ENCODE results near the gene SLC44A2. TPM values are rescaled to one million over a fixed set of nuclear protein-coding genes. Genes with fewer than 3 reads are reported as not detected.

SLC44A2 gene
- total RNA-seq, 1 donor from 2014 or later: 100 TPM

- DNase-seq (ENCODE audit: low read depth): no peak
Observed at GRCh38 chr19:10615429-10616023, 9.8 kb upstream of the SLC44A2 start.

- DNase-seq (ENCODE audit: low read depth): peak; percentile 71
Observed at GRCh38 chr19:10617409-10618121, 7.8 kb upstream of the SLC44A2 start.

- no peak for DNase-seq (ENCODE audit: low read depth)
Observed at GRCh38 chr19:10618846-10619245, 6.5 kb upstream of the SLC44A2 start.

- no peak for DNase-seq (ENCODE audit: low read depth)
Observed at GRCh38 chr19:10620786-10621185, 4.6 kb upstream of the SLC44A2 start.

GRCh38 chr19:10621966-10622365, 3.4 kb upstream of the SLC44A2 start:
- DNase-seq (ENCODE audit: low read depth): no peak

- peak; percentile 9 for DNase-seq (ENCODE audit: low read depth)
Observed at GRCh38 chr19:10624585-10624984, 768 bp upstream of the SLC44A2 start.

GRCh38 chr19:10625762-10626138, 397 bp downstream of the SLC44A2 start:
- DNase-seq (ENCODE audit: low read depth): peak; percentile 12

- no peak for DNase-seq (ENCODE audit: low read depth)
Observed at GRCh38 chr19:10631874-10632273, 6.5 kb downstream of the SLC44A2 start.

GRCh38 chr19:10634430-10634829, 9.1 kb downstream of the SLC44A2 start:
- no peak for DNase-seq (ENCODE audit: low read depth)

GRCh38 chr19:10634963-10635362, 9.6 kb downstream of the SLC44A2 start:
- DNase-seq (ENCODE audit: low read depth): no peak

GRCh38 chr19:10636304-10636972, 11.1 kb downstream of the SLC44A2 start:
- DNase-seq (ENCODE audit: low read depth): no peak

- no peak for DNase-seq (ENCODE audit: low read depth)
Observed at GRCh38 chr19:10637894-10638293, 12.5 kb downstream of the SLC44A2 start.

GRCh38 chr19:10639836-10640235, 14.5 kb downstream of the SLC44A2 start:
- DNase-seq (ENCODE audit: low read depth): no peak

- no peak for DNase-seq (ENCODE audit: low read depth)
Observed at GRCh38 chr19:10640361-10640760, 15.0 kb downstream of the SLC44A2 start.

GRCh38 chr19:10641248-10641647, 15.9 kb downstream of the SLC44A2 start:
- DNase-seq (ENCODE audit: low read depth): no peak

GRCh38 chr19:10642473-10643171, 17.3 kb downstream of the SLC44A2 start:
- DNase-seq (ENCODE audit: low read depth): no peak

- DNase-seq (ENCODE audit: low read depth): no peak
Observed at GRCh38 chr19:10643172-10643967, 18.0 kb downstream of the SLC44A2 start.

GRCh38 chr19:10643968-10644259, 18.6 kb downstream of the SLC44A2 start:
- DNase-seq (ENCODE audit: low read depth): no peak

- DNase-seq (ENCODE audit: low read depth): peak; percentile 78
Observed at GRCh38 chr19:10644260-10645007, 19.1 kb downstream of the SLC44A2 start.

- DNase-seq (ENCODE audit: low read depth): no peak
Observed at GRCh38 chr19:10646456-10647159, 21.3 kb downstream of the SLC44A2 start.

Measured in myocyte (in vitro differentiated cells).